A549 (cell line): ENCODE measurements around the gene FXYD7. TPM values are rescaled to one million over a fixed set of nuclear protein-coding genes. Genes with fewer than 3 reads are reported as not detected.
A peak's percentile ranks its signal among the peaks of the same experiment; 100 is the strongest.

ENCODE experiments used
- ATAC-seq, 2 experiments: fragments of 200-7000 bp in 1 of 2; fragments of >200 bp in 1 of 2; cut with Nextera tagmentation in 1 of 2; cut with Tn5 transposase in 1 of 2; 3 replicates each; pipeline versions ENCODE4 v1.8.0 to v1.9.1; 2018 to 2020; ENCODE audit warnings: mild to moderate bottlenecking in 1 of 2, moderate library complexity in 1 of 2
- CTCF ChIA-PET: fragments of 300-600 bp; sonication (Branson Sonifier 250); formaldehyde crosslinking; extraction: SDS; loops from one replicate; lab custom pipeline; 2021; ENCODE audit warnings: antibody characterized with exemption, inconsistent platforms; lab: Yijun Ruan, JAX
- POLR2A ChIA-PET: fragments of 350-600 bp; formaldehyde crosslinking; extraction: SDS; loops from one replicate; lab custom pipeline; 2021; ENCODE audit warnings: antibody characterized with exemption, inconsistent platforms; lab: Yijun Ruan, JAX
- DNase-seq, 2 experiments: peaks; one replicate each; pipeline versions ENCODE4 v3.0.0 to v3.0.0-alpha.2; 2011 to 2016; ENCODE audit warnings: low read depth in 1 of 2, low spot score in 1 of 2
- FAIRE-seq: peaks from 2 replicates; lab custom pipeline; 2011; peaks lifted over from hg19 to GRCh38; lab: Jason Lieb, UNC
- H3K27ac ChIP-seq, 2 experiments: fragments of >200 bp; sonication (Bioruptor Twin); formaldehyde crosslinking; 3 replicates each; pipeline ENCODE4 v1.5.1; 2016 to 2017
- H3K4me1 ChIP-seq: fragments of >200 bp; sonication (Bioruptor Twin); formaldehyde crosslinking; 3 replicates; pipeline ENCODE4 v1.6.1; 2016
- H3K4me2 ChIP-seq: fragments of >200 bp; sonication (Bioruptor Twin); formaldehyde crosslinking; 3 replicates; pipeline ENCODE4 v1.6.1; 2016
- H3K4me3 ChIP-seq: fragments of >200 bp; sonication (Bioruptor Twin); formaldehyde crosslinking; 3 replicates; pipeline ENCODE4 v1.5.1; 2016
- H3K9me3 ChIP-seq: fragments of >200 bp; sonication (Bioruptor Twin); formaldehyde crosslinking; 3 replicates; pipeline ENCODE4 v1.6.1; 2016
- BHLHE40 ChIP-seq: IDR thresholded peaks from 2 replicates; pipeline ENCODE4 v1.6.1; 2012; ENCODE audit warnings: low read depth, low read length, inconsistent platforms
- CBX2 ChIP-seq: fragments of 200-600 bp; sonication (generic); IDR thresholded peaks from 2 replicates; pipeline ENCODE4 v1.6.1; 2016; ENCODE audit warnings: low read depth, mild to moderate bottlenecking, borderline replicate concordance
- CHD2 ChIP-seq: fragments of 150-350 bp; IDR thresholded peaks from 2 replicates; pipeline ENCODE4 v1.6.1; 2014; ENCODE audit warnings: low read length; ENCODE audit not compliant: partially characterized antibody
- EHF ChIP-seq: fragments of 250-450 bp; sonication (Bioruptor Pico); IDR thresholded peaks from 2 replicates; pipeline ENCODE4 v1.5.0; 2020; ENCODE audit warnings: mild to moderate bottlenecking
- EHMT2 ChIP-seq: fragments of 200-600 bp; sonication (generic); IDR thresholded peaks from 2 replicates; pipeline ENCODE4 v1.6.1; 2016; ENCODE audit warnings: antibody characterized with exemption, low read depth, mild to moderate bottlenecking, moderate library complexity
- FOSB ChIP-seq: fragments of 250-450 bp; sonication (Bioruptor Pico); IDR thresholded peaks from 2 replicates; pipeline ENCODE4 v1.5.0; 2020; ENCODE audit warnings: mild to moderate bottlenecking, moderate library complexity
- FOXS1 ChIP-seq: fragments of 250-450 bp; sonication (Bioruptor Pico); IDR thresholded peaks from 2 replicates; pipeline ENCODE4 v1.5.0; 2020; ENCODE audit warnings: mild to moderate bottlenecking, moderate library complexity
- GATA3 ChIP-seq: IDR thresholded peaks from 2 replicates; pipeline ENCODE4 v1.6.1; 2012; ENCODE audit warnings: borderline replicate concordance
- HOXA7 ChIP-seq: fragments of 250-450 bp; sonication (Bioruptor Pico); IDR thresholded peaks from 2 replicates; pipeline ENCODE4 v1.5.0; 2020; ENCODE audit warnings: mild to moderate bottlenecking, moderate library complexity
- MAZ ChIP-seq: fragments of 150-350 bp; IDR thresholded peaks from 2 replicates; pipeline ENCODE4 v1.6.1; 2014; ENCODE audit warnings: antibody characterized with exemption, low read depth, low read length, borderline replicate concordance
- POLR2A ChIP-seq: IDR thresholded peaks from 2 replicates; pipeline ENCODE4 v1.6.1; 2012; ENCODE audit warnings: mild to moderate bottlenecking, low read length
- POLR2AphosphoS2 ChIP-seq: conservative IDR thresholded peaks from 2 replicates; pipeline ENCODE4 v1.6.1; 2012; ENCODE audit warnings: low read length, improper control_type of control experiment, inconsistent platforms
- RAD21 ChIP-seq, 2 experiments: fragments of >200 bp in 1 of 2; sonication (Bioruptor Twin) in 1 of 2; formaldehyde crosslinking in 1 of 2; IDR thresholded peaks in 1 of 2; conservative IDR thresholded peaks in 1 of 2; 2 replicates in 1 of 2; 3 replicates in 1 of 2; pipeline ENCODE4 v1.6.1; 2012 to 2018; ENCODE audit warnings: inconsistent platforms in 1 of 2
- RNF2 ChIP-seq: fragments of 200-600 bp; sonication (generic); IDR thresholded peaks from 2 replicates; pipeline ENCODE4 v1.6.1; 2016; ENCODE audit warnings: low read depth, mild to moderate bottlenecking, antibody characterized with exemption, moderate library complexity, borderline replicate concordance
- SMC3 ChIP-seq: fragments of >200 bp; sonication (Bioruptor Twin); formaldehyde crosslinking; IDR thresholded peaks from 3 replicates; pipeline ENCODE4 v1.6.1; 2018; ENCODE audit warnings: inconsistent platforms
- SREBF2 ChIP-seq: fragments of 450-650 bp; IDR thresholded peaks from 2 replicates; pipeline ENCODE4 v1.6.1; 2014; ENCODE audit warnings: mild to moderate bottlenecking, moderate library complexity
- USF2 ChIP-seq: fragments of 450-650 bp; IDR thresholded peaks from 2 replicates; pipeline ENCODE4 v1.6.1; 2014; ENCODE audit warnings: antibody characterized with exemption
- ZSCAN20 ChIP-seq: fragments of 250-450 bp; sonication (Bioruptor Pico); IDR thresholded peaks from 2 replicates; pipeline ENCODE4 v1.8.0; 2022; ENCODE audit warnings: mild to moderate bottlenecking, moderate library complexity
- WGBS: methylation state at CpG from one replicate; pipeline ENCODE4 v1.1.6; 2017; ENCODE audit errors: missing lambda C conversion rate; 5-methylcytosine and 5-hydroxymethylcytosine counted together
- polyA plus RNA-seq, 4 experiments: library from polyadenylated mRNA; depleted of rRNA in 3 of 4; stranded (reverse); fragments of >200 nt; fragmentation: RNase III in 1 of 4; extraction: RNeasy Plus Mini Kit Qiagen cat#74134 plus additional on column Dnase treatment in 1 of 4; gene quantifications; 2 replicates in 3 of 4; 3 replicates in 1 of 4; pipeline ENCODE4 v1.2.3, GENCODE V29; 2011 to 2017
- TF ChIP-seq, protein P1 (sequence below): fragments of 150-350 bp; IDR thresholded peaks from 2 replicates; pipeline ENCODE4 v1.6.1; 2014; ENCODE audit warnings: low read depth, mild to moderate bottlenecking, low read length
- TF ChIP-seq, protein P2 (sequence below): IDR thresholded peaks from 2 replicates; pipeline ENCODE4 v1.6.1; 2012

FXYD7 gene
- polyA plus RNA-seq, 2 of the 4 experiments (the other 2 are of a cell fraction), result not detected

DNA sequence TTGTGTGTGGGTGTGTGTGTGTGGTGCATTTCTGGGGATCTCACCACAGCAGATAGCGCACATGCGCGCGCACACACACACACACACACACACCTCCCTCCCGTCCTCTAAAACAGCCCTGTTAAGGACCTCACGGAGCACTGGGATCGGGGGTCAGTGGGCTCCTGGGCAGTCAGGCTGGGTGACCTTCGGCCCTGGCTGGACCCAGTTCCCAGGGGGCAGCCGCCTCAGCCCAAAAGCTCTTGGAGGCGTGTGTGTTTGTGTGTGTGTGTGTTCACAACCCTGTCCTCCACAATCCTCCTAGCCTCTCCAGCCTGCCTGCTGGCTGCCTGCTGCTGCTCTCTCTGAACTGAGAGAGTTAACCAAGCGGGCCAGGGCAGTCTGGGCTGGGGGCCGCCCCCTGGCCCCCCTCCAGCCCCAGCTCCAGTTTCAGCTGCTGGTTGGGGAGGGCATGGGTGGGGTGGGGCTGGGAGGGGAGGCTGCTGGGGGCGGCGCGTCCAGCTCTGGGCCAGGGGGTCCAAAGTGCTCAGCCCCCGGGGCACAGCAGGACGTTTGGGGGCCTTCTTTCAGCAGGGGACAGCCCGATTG lies 4.7 kb upstream of the FXYD7 start, which contains the start of gene FXYD1:
Gene FXYD1, plus strand, starts transcription at position 520 of the 588 bp plus-strand sequence. CDS start 1,256 bp downstream, outside the sequence.
- Histone ChIP-seq H3K9me3 (no peaks in the 10 kb centered on the region), H3K4me3 (no peak within 1 kb of the TSS), H3K4me2 (no peak within 1 kb of the TSS), H3K27ac (no peak within 1 kb of the TSS), H3K4me1 (peaks cover 30% of the 10 kb centered on the region)
- ChIA-PET CTCF (interaction anchor here (2.9 to 11.0 kb wide), 9 partner anchors 14 to 166 kb away, joined by 17 to 148 read pairs (median 51); partner anchors contain the start of genes FXYD3 and FXYD5), POLR2A (no interaction called here)
- no peak for TF ChIP-seq BHLHE40
- 67% methylated on average over 15 of the region's 18 CpGs for WGBS
- ATAC-seq (no peak), DNase-seq (no peak), FAIRE-seq (no peak)

- ChIA-PET CTCF (interaction anchor here (0.7 to 11.0 kb wide), 19 partner anchors 9 to 168 kb away, joined by 3 to 163 read pairs (median 8); partner anchors contain the start of genes FXYD3, FXYD5 and USF2), POLR2A (interaction anchor here (0.7 to 1.2 kb wide), 3 partner anchors 16 to 148 kb away, joined by 5 to 9 read pairs (median 7); no protein-coding TSS in a partner anchor)
- H3K27ac ChIP-seq, result no peak overlapping the region
- FAIRE-seq, result no peak
- H3K4me1 ChIP-seq, result peaks cover 50% of the 10 kb centered on the region
- H3K9me3 ChIP-seq, result no peaks in the 10 kb centered on the region
- DNase-seq, result no peak
- no peak overlapping the region for H3K4me3 ChIP-seq
- peak overlapping the region; percentile 83 for H3K4me2 ChIP-seq
- ATAC-seq, result no peak
- no peak for TF ChIP-seq CHD2
- TF ChIP-seq ZSCAN20 (CRISPR knock-in tag), result no peak
- TF ChIP-seq USF2, result no peak
- TF ChIP-seq FOSB (CRISPR knock-in tag), result no peak
- TF ChIP-seq, protein P1, sequence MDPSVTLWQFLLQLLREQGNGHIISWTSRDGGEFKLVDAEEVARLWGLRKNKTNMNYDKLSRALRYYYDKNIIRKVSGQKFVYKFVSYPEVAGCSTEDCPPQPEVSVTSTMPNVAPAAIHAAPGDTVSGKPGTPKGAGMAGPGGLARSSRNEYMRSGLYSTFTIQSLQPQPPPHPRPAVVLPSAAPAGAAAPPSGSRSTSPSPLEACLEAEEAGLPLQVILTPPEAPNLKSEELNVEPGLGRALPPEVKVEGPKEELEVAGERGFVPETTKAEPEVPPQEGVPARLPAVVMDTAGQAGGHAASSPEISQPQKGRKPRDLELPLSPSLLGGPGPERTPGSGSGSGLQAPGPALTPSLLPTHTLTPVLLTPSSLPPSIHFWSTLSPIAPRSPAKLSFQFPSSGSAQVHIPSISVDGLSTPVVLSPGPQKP, result no peak
- no peak for TF ChIP-seq GATA3
- no peak for TF ChIP-seq POLR2A
- no peak for TF ChIP-seq BHLHE40
- TF ChIP-seq, protein P2, sequence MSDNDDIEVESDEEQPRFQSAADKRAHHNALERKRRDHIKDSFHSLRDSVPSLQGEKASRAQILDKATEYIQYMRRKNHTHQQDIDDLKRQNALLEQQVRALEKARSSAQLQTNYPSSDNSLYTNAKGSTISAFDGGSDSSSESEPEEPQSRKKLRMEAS, result no peak
- no peak for TF ChIP-seq RNF2
- no peak for TF ChIP-seq HOXA7 (CRISPR knock-in tag)
- TF ChIP-seq CBX2, result no peak
- no peak for TF ChIP-seq MAZ
- TF ChIP-seq POLR2AphosphoS2, result no peak
- TF ChIP-seq EHMT2, result no peak
- TF ChIP-seq RAD21 (conservative IDR thresholded peaks at IDR 0.05 in 1 of 2, IDR thresholded peaks at IDR 0.05 in 1 of 2), result no peak
- TF ChIP-seq SREBF2, result no peak
- no peak for TF ChIP-seq EHF (CRISPR knock-in tag)
- TF ChIP-seq SMC3, result no peak
- TF ChIP-seq FOXS1 (CRISPR knock-in tag), result no peak
- 70% methylated on average over 10 of the region's 12 CpGs for WGBS
Measured at GRCh38 chr19:35140207-35140961, 2.7 kb upstream of the FXYD7 start.
